Suprapubic skin (tissue), 4 donors: ENCODE results near the gene CSKMT. TPM values are rescaled to one million over a fixed set of nuclear protein-coding genes. Genes with fewer than 3 reads are reported as not detected.

Experiments used
- DNase-seq, 2 donors: peaks; one replicate each; pipeline ENCODE4 v3.0.0-alpha.2; 2019; ENCODE audit warnings: low spot score in 2 of 2
- H3K27ac ChIP-seq: fragments of 200-600 bp; sonication (generic); one replicate; pipeline ENCODE4 v1.5.1; 2019
- H3K27me3 ChIP-seq: fragments of 200-600 bp; sonication (generic); one replicate; pipeline ENCODE4 v1.5.1; 2019
- H3K36me3 ChIP-seq: fragments of 200-600 bp; sonication (generic); one replicate; pipeline ENCODE4 v1.5.1; 2019
- H3K4me1 ChIP-seq: fragments of 200-600 bp; sonication (generic); one replicate; pipeline ENCODE4 v1.5.1; 2019
- H3K4me3 ChIP-seq: fragments of 200-600 bp; sonication (generic); one replicate; pipeline ENCODE4 v1.5.1; 2019; ENCODE audit warnings: mild to moderate bottlenecking
- H3K9me3 ChIP-seq: fragments of 200-600 bp; sonication (generic); one replicate; pipeline ENCODE4 v1.5.1; 2019
- EP300 ChIP-seq: sonication (generic); formaldehyde crosslinking; IDR thresholded peaks from one replicate; pipeline ENCODE4 v1.6.1; 2017; ENCODE audit warnings: antibody characterized with exemption
- POLR2A ChIP-seq, 2 donors: fragments of 450-650 bp; IDR thresholded peaks; one replicate each; pipeline ENCODE4 v1.6.1; 2017; ENCODE audit warnings: antibody characterized with exemption in 2 of 2, mild to moderate bottlenecking in 2 of 2, moderate library complexity in 2 of 2
- POLR2AphosphoS5 ChIP-seq, 3 donors: sonication (generic); formaldehyde crosslinking; IDR thresholded peaks; one replicate each; pipeline ENCODE4 v1.6.1; 2017; ENCODE audit warnings: antibody characterized with exemption in 3 of 3
- WGBS: methylation state at CpG from one replicate; pipeline ENCODE4 v1.1.5; 2018; 5-methylcytosine and 5-hydroxymethylcytosine counted together
- total RNA-seq, 4 donors: library from RNA; depleted of rRNA; stranded (reverse); fragments of >200 nt; gene quantifications; one replicate each; pipeline ENCODE4 v1.1.0, GENCODE V29; 2016
- TF ChIP-seq, protein P1 (sequence below), 2 donors: fragments of 200-600 bp in 1 of 2; fragments of 450-650 bp in 1 of 2; sonication (generic) in 1 of 2; IDR thresholded peaks; one replicate each; pipeline ENCODE4 v1.5.1; 2016 to 2019; ENCODE audit warnings: antibody characterized with exemption in 2 of 2, mild to moderate bottlenecking in 1 of 2, moderate library complexity in 1 of 2

Gene CSKMT
- total RNA-seq, 4 donors from 2014 or later, result 2.8 to 6.0 (median 4.2) TPM

DNA sequence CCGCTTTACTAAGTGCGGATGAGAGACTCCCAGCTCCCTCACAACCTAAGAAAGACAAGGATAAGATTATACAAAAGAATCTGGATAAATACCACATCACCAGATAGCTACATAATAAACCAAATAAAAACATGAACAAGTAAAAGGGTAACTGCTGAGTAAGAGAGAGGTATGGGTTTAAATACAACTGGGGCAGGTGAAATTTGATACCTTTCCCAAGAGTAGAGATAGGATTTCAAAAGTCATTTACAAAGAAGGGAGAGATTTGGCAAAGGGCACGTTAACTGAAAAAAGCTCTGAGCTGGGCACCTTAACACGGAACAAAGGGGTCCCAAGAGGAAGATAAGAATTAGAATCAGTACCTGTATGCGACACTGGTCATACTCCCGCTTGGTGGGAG lies 12.0 kb downstream of the CSKMT start:
- peaks cover 54% of the 10 kb centered on the region for H3K4me1 ChIP-seq
- no peak for DNase-seq
- peaks cover 28% of the 10 kb centered on the region for H3K36me3 ChIP-seq
- no peak overlapping the region for H3K27ac ChIP-seq
- 72% methylated on average over 6 of the region's 6 CpGs for WGBS
- no peak for TF ChIP-seq EP300
- TF ChIP-seq POLR2A (IDR thresholded peaks at IDR 0.05), result no peak
- TF ChIP-seq, protein P1, sequence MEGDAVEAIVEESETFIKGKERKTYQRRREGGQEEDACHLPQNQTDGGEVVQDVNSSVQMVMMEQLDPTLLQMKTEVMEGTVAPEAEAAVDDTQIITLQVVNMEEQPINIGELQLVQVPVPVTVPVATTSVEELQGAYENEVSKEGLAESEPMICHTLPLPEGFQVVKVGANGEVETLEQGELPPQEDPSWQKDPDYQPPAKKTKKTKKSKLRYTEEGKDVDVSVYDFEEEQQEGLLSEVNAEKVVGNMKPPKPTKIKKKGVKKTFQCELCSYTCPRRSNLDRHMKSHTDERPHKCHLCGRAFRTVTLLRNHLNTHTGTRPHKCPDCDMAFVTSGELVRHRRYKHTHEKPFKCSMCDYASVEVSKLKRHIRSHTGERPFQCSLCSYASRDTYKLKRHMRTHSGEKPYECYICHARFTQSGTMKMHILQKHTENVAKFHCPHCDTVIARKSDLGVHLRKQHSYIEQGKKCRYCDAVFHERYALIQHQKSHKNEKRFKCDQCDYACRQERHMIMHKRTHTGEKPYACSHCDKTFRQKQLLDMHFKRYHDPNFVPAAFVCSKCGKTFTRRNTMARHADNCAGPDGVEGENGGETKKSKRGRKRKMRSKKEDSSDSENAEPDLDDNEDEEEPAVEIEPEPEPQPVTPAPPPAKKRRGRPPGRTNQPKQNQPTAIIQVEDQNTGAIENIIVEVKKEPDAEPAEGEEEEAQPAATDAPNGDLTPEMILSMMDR (IDR thresholded peaks at IDR 0.05), result no peak
- no peak for TF ChIP-seq POLR2AphosphoS5 (IDR thresholded peaks at IDR 0.05)
- no peak overlapping the region for H3K4me3 ChIP-seq
- H3K27me3 ChIP-seq, result no peaks in the 10 kb centered on the region
- H3K9me3 ChIP-seq, result no peaks in the 10 kb centered on the region

DNA sequence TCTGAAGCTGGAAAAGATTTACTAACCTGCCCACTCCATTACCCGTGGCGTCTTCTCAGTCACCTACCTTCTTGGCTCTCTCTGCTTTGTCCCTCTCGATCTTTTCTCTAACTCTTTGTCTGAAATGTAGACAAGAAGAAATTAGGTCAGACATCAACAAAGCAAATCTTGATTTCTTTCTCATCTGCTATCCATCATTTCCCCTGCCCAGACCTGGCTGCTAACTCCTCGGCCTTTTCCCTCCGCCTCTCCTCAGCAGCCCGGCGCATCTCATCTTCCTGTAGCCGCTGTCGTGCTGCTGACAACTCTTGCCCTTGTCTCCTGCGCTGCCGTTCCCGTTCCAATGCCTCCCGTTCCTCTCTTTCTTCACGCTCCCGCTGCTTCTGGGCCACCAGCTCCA lies 12.6 kb downstream of the CSKMT start:
- Histone ChIP-seq H3K36me3 (peaks cover 28% of the 10 kb centered on the region), H3K4me3 (peak overlapping the region; percentile 97), H3K27me3 (no peaks in the 10 kb centered on the region), H3K9me3 (no peaks in the 10 kb centered on the region), H3K4me1 (peaks cover 48% of the 10 kb centered on the region), H3K27ac (no peak overlapping the region)
- DNase-seq, result no peak
- TF ChIP-seq POLR2A (IDR thresholded peaks at IDR 0.05) (no peak), POLR2AphosphoS5 (IDR thresholded peaks at IDR 0.05) (no peak)
- TF ChIP-seq, protein P1 (IDR thresholded peaks at IDR 0.05), result no peak
- 79% methylated on average over 15 of the region's 15 CpGs for WGBS

DNA sequence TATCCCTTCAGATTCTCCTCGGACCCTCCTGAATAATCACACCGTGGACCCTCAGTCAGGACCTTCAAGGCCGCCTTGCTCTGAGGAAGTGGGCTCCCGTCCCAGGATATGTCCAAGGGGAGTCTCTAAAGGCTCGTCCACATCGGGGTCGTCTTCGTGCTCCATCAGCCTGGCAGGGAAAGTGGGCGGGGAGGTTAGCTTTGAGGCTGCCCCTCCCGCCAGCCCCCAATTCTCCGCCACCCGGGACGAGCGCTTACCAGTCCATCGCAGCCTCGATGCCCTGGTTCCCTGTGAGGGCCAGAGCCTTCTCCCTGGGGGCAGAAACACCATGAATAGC lies 13.3 kb downstream of the CSKMT start:
- no peaks in the 10 kb centered on the region for H3K27me3 ChIP-seq
- no peak for DNase-seq
- no peaks in the 10 kb centered on the region for H3K9me3 ChIP-seq
- peaks cover 41% of the 10 kb centered on the region for H3K4me1 ChIP-seq
- TF ChIP-seq POLR2A (IDR thresholded peaks at IDR 0.05) (no peak), EP300 (no peak), POLR2AphosphoS5 (IDR thresholded peaks at IDR 0.05) (no peak)
- TF ChIP-seq, protein P1 (IDR thresholded peaks at IDR 0.05), result no peak
- peak overlapping the region; percentile 97 for H3K4me3 ChIP-seq
- H3K36me3 ChIP-seq, result peaks cover 28% of the 10 kb centered on the region
- H3K27ac ChIP-seq, result peak overlapping the region; percentile 96
- WGBS, result 5% methylated on average over 16 of the region's 16 CpGs

DNA sequence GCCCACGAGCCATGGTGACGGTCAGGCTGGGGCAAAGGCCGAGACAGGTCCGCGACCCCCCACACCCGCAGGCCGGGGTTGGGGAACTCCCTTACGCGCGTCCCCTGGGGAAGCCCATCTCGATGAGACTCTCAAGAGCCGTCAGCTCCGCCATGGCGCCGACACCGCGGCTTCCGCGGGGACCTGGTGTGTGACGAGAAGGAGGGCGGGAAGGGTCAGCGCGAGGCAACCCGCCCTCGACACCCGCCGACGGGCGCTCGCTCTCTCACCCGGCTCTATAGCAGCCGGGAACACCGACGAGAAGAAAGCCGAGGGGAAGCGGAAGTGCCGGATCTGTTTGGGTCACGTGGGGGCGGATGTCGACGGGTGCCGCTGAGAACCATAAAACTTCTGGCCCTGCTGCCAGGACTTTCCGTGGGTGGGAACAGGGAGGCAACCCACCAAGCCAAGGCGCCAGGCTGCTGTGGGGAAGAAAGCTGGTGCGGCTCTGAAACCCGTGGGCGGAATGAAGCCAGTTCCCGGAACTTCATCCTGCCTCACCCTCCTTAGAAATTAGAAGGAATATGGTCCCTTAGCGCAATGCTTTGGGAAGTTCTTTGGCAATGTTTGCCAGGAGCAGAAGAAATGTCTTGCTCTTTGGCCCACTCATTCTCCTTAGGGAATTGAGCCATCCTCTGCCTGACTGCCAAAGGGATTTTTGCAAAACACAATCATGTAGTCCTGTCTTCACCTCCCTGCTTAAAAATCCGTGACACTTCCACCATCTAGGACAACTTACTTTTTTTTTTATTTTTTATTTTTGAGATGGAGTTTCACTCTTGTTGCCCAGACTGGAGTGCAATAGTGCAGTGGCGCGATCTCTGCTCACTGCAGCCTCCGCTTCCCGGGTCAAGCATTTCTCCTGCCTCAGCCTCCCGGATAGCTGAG lies 13.9 kb downstream of the CSKMT start, which contains the start of gene UBXN1:
TSS of gene UBXN1 (minus strand) at position 304 of the 927 bp plus-strand sequence. CDS start at position 154, 150 bp downstream.
- H3K27me3 ChIP-seq, result no peaks in the 10 kb centered on the region
- peaks cover 39% of the 10 kb centered on the region for H3K4me1 ChIP-seq
- peaks cover 28% of the 10 kb centered on the region for H3K36me3 ChIP-seq
- DNase-seq, result peak; percentile 97
- peak in 2 of 3 donors; percentile 88 to 92 for TF ChIP-seq POLR2AphosphoS5 (IDR thresholded peaks at IDR 0.05)
- TF ChIP-seq, protein P1 (IDR thresholded peaks at IDR 0.05), result no peak
- peak in 1 of 2 donors; percentile 65 for TF ChIP-seq POLR2A (IDR thresholded peaks at IDR 0.05)
- WGBS, result 6% methylated on average over 38 of the region's 55 CpGs
- peak within 1 kb of the TSS; percentile 96 for H3K27ac ChIP-seq
- H3K4me3 ChIP-seq, result peak within 1 kb of the TSS; percentile 97
- H3K9me3 ChIP-seq, result no peaks in the 10 kb centered on the region

DNA sequence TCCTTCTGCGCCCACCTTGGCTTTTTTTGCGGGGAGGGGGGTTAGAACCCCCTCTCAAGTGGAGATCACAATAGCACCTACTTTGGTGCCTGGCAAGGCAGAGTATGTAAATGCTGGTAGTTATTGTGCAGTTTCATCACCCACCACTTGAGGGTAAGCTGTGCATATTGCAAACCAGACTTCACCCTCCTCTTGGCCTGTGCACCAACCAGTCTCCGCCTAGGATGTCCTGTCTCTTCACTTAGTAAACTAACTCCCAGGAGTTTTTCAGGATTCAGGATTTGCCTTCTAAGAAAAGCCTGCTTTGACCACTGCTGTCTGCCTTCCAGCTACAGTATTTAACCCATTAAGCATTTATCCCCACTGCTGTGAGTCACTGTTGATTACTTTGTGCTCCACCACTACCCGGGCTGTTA lies 15.7 kb downstream of the CSKMT start:
- 18% methylated on average over 4 of the region's 4 CpGs for WGBS
- Histone ChIP-seq H3K27ac (no peak overlapping the region), H3K36me3 (peaks cover 20% of the 10 kb centered on the region), H3K9me3 (no peaks in the 10 kb centered on the region), H3K27me3 (no peaks in the 10 kb centered on the region), H3K4me3 (no peak overlapping the region), H3K4me1 (peaks cover 39% of the 10 kb centered on the region)
- TF ChIP-seq, protein P1 (IDR thresholded peaks at IDR 0.05), result peak; percentile 57 to 59
- TF ChIP-seq EP300, result no peak
- DNase-seq, result no peak
